Anterior cingulate cortex (tissue), 58 donors: ENCODE measurements around the gene CENPL.
"Not testable (repeated sequence)": the region's sequence is repeated elsewhere in the genome, so short reads cannot be mapped to it uniquely, and the experiment has no call there.

Experiments
- DNase-seq, 58 donors: peaks; one replicate each; lab custom pipeline; 2025; lab: John Stamatoyannopoulos, UW

The CENPL gene

GRCh38 chr1:173859547-173859946 is 34.9 kb upstream of the CENPL start:
- not testable (repeated sequence) for DNase-seq

- no peak for DNase-seq
Measured at GRCh38 chr1:173857363-173857917, 32.8 kb upstream of the CENPL start.

GRCh38 chr1:173856903-173857302 is 32.2 kb upstream of the CENPL start:
- DNase-seq: no peak

GRCh38 chr1:173856014-173856413 is 31.3 kb upstream of the CENPL start:
- DNase-seq: no peak

- no peak for DNase-seq
Measured at GRCh38 chr1:173853074-173853473, 28.4 kb upstream of the CENPL start.

GRCh38 chr1:173852105-173852504 is 27.4 kb upstream of the CENPL start:
- no peak for DNase-seq

- no peak for DNase-seq
Measured at GRCh38 chr1:173832748-173833147, 8.1 kb upstream of the CENPL start.

- DNase-seq: no peak
Measured at GRCh38 chr1:173827611-173828010, 2.9 kb upstream of the CENPL start.

GRCh38 chr1:173823781-173824314 is 835 bp downstream of the CENPL start:
- DNase-seq: no peak

GRCh38 chr1:173821680-173822079 is 3.0 kb downstream of the CENPL start:
- no peak for DNase-seq

GRCh38 chr1:173818459-173818858 is 6.2 kb downstream of the CENPL start:
- DNase-seq: no peak

GRCh38 chr1:173813654-173814053 is 11.0 kb downstream of the CENPL start:
- not testable (repeated sequence) for DNase-seq

GRCh38 chr1:173802961-173803360 is 21.7 kb downstream of the CENPL start:
- no peak for DNase-seq

GRCh38 chr1:173799995-173800394 is 24.7 kb downstream of the CENPL start:
- not testable (repeated sequence) for DNase-seq

GRCh38 chr1:173798078-173798477 is 26.6 kb downstream of the CENPL start:
- no peak for DNase-seq

GRCh38 chr1:173789841-173790240 is 34.8 kb downstream of the CENPL start:
- no peak for DNase-seq

GRCh38 chr1:173784997-173785396 is 39.7 kb downstream of the CENPL start:
- no peak for DNase-seq

GRCh38 chr1:173779936-173780335 is 44.7 kb downstream of the CENPL start:
- DNase-seq: no peak

- no peak for DNase-seq
Measured at GRCh38 chr1:173775578-173776226, 49.0 kb downstream of the CENPL start.

- no peak for DNase-seq
Measured at GRCh38 chr1:173771560-173771959, 53.1 kb downstream of the CENPL start.

GRCh38 chr1:173770330-173770729 is 54.4 kb downstream of the CENPL start:
- DNase-seq: not testable (repeated sequence)

GRCh38 chr1:173768827-173769226 is 55.9 kb downstream of the CENPL start:
- DNase-seq: no peak
